BE2C (cell line): Measurements from ENCODE around the gene SLX1B.
"Not testable (repeated sequence)": the region's sequence is repeated elsewhere in the genome, so short reads cannot be mapped to it uniquely, and the experiment has no call there.

Experiments
- DNase-seq: peaks from one replicate; pipeline ENCODE4 v3.0.0-alpha.2; 2020
- H3K27me3 ChIP-seq: fragments of 250-450 bp; sonication (Bioruptor Pico); 2 replicates; pipeline ENCODE4 v1.5.1; 2020; ENCODE audit warnings: mild to moderate bottlenecking
- H3K36me3 ChIP-seq: fragments of 250-450 bp; sonication (Bioruptor Pico); 2 replicates; pipeline ENCODE4 v1.5.1; 2020; ENCODE audit warnings: mild to moderate bottlenecking
- H3K4me1 ChIP-seq: fragments of 250-450 bp; sonication (Bioruptor Pico); 2 replicates; pipeline ENCODE4 v1.5.1; 2020
- H3K4me3 ChIP-seq: 2 replicates; pipeline ENCODE4 v1.5.1; 2011; ENCODE audit warnings: low read depth, low read length
- H3K9me3 ChIP-seq: fragments of 250-450 bp; sonication (Bioruptor Pico); 2 replicates; pipeline ENCODE4 v1.5.1; 2020

Gene SLX1B

DNA sequence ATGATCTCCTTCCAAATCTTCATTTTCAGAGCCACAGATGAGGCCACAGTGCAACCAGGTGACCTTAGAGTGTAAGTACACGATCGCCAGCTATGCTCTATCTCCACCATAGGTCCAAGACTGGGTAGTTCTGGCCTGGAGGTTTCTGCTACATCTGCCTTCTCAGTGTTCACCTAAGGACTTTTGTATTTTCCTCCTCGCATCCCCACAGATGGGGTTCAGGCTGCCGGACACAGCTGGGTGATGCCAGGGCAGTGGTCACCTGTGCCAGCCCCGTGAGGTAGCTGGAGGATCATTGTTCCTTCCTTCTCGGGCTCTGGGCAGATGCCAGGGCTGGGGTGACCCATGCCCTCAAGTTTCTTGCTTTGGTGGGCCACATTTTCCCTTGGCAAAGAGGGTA is 52.0 kb downstream of the SLX1B start, which contains the start of gene NPIPB12:
Gene NPIPB12 (minus strand): TSS at position 101 of the 400 bp plus-strand sequence.
- H3K9me3 ChIP-seq, H3K4me3 ChIP-seq, H3K4me1 ChIP-seq, H3K27me3 ChIP-seq, DNase-seq, H3K36me3 ChIP-seq: not testable (repeated sequence)
